GM19467 (cell line): ENCODE results near the gene EME2.
"Not testable (repeated sequence)": the region's sequence is repeated elsewhere in the genome, so short reads cannot be mapped to it uniquely, and the experiment has no call there.

Experiments used
- ATAC-seq: cut with Tn5 transposase; IDR thresholded peaks from one replicate; pipeline ENCODE4 v1.9.1; 2021; ENCODE audit warnings: mild to moderate bottlenecking, moderate library complexity; ENCODE audit not compliant: unreplicated experiment

The EME2 gene

GRCh38 chr16:1790261-1790610 is 17.6 kb downstream of the EME2 start:
- no peak for ATAC-seq

GRCh38 chr16:1790611-1791255 is 18.1 kb downstream of the EME2 start:
- no peak for ATAC-seq

- no peak for ATAC-seq
These were observed 18.8 kb downstream of the EME2 start for GRCh38 chr16:1791256-1791942.

- no peak for ATAC-seq
These were observed 19.6 kb downstream of the EME2 start for GRCh38 chr16:1791943-1792812.

GRCh38 chr16:1792836-1793577 is 20.4 kb downstream of the EME2 start:
- ATAC-seq: no peak

- ATAC-seq: no peak
These were observed 21.1 kb downstream of the EME2 start, which contains the start of gene IGFALS for GRCh38 chr16:1793578-1794220. IGFALS (minus strand) TSS chr16:1793705; CDS start chr16:1793652, 53 bp downstream.

GRCh38 chr16:1794221-1794871 is 21.7 kb downstream of the EME2 start:
- no peak for ATAC-seq

- ATAC-seq: no peak
These were observed 22.5 kb downstream of the EME2 start for GRCh38 chr16:1794908-1795666.

- ATAC-seq: not testable (repeated sequence)
These were observed 26.7 kb downstream of the EME2 start for GRCh38 chr16:1799263-1799662.

- ATAC-seq: no peak
These were observed 28.1 kb downstream of the EME2 start for GRCh38 chr16:1800701-1801100.

GRCh38 chr16:1807626-1808025 is 35.0 kb downstream of the EME2 start:
- no peak for ATAC-seq

- no peak for ATAC-seq
These were observed 36.1 kb downstream of the EME2 start for GRCh38 chr16:1808691-1809090.

- ATAC-seq: no peak
These were observed 36.7 kb downstream of the EME2 start for GRCh38 chr16:1809281-1809801.

- ATAC-seq: no peak
These were observed 37.5 kb downstream of the EME2 start for GRCh38 chr16:1810106-1810505.

GRCh38 chr16:1810536-1810935 is 37.9 kb downstream of the EME2 start:
- no peak for ATAC-seq

GRCh38 chr16:1812732-1813163 is 40.1 kb downstream of the EME2 start:
- ATAC-seq: no peak

- ATAC-seq: no peak
These were observed 42.9 kb downstream of the EME2 start for GRCh38 chr16:1815461-1815860.

- ATAC-seq: no peak
These were observed 44.0 kb downstream of the EME2 start for GRCh38 chr16:1816396-1817275.
